Central memory CD4-positive, alpha-beta T cell (primary cell): Measurements from ENCODE around the gene CLCN1.
A peak's percentile ranks its signal among the peaks of the same experiment; 100 is the strongest.

Source experiments
- DNase-seq: peaks from one replicate; pipeline ENCODE4 v3.0.0; 2022

The CLCN1 gene

GRCh38 chr7:143295870-143296269 is 20.0 kb upstream of the CLCN1 start:
- DNase-seq, result no peak

- DNase-seq, result no peak
These were observed 19.2 kb upstream of the CLCN1 start for GRCh38 chr7:143296686-143297085.

DNA sequence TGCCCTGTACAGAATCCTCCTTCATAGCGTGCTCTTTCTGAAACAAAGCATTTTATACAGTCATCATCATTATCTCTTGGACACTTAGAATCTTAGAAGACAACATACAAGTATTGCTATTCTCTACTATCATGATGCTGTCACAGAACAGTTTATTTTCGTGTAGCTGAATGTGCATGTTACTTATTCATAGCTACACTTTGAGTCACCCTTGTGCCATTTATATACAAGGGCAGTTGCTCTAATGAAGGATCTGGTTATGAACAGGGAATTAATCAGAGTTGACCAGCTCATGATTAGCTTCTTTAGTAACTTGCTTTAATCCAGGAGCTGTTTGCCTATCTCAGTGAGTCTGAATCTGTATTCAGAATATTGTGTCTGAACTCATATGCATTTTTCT is 16.6 kb upstream of the CLCN1 start:
- no peak for DNase-seq

GRCh38 chr7:143299840-143300239 is 16.1 kb upstream of the CLCN1 start:
- DNase-seq, result peak; percentile 63

GRCh38 chr7:143300959-143301935 is 14.7 kb upstream of the CLCN1 start:
- no peak for DNase-seq

GRCh38 chr7:143303733-143304132 is 12.2 kb upstream of the CLCN1 start:
- DNase-seq, result no peak

DNA sequence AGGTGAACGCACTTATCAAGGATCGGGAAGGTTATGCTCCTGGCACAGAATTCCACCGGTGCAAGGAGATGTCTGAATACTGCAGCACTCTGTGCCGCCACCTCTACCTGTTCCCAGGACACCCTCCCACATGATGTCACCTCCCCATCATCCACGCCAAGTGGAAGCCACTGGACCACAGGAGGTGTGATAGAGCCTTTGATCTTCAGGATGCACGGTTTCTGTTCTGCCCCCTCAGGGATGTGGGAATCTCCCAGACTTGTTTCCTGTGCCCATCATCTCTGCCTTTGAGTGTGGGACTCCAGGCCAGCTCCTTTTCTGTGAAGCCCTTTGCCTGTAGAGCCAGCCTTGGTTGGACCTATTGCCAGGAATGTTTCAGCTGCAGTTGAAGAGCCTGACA is 11.0 kb upstream of the CLCN1 start:
- no peak for DNase-seq

DNA sequence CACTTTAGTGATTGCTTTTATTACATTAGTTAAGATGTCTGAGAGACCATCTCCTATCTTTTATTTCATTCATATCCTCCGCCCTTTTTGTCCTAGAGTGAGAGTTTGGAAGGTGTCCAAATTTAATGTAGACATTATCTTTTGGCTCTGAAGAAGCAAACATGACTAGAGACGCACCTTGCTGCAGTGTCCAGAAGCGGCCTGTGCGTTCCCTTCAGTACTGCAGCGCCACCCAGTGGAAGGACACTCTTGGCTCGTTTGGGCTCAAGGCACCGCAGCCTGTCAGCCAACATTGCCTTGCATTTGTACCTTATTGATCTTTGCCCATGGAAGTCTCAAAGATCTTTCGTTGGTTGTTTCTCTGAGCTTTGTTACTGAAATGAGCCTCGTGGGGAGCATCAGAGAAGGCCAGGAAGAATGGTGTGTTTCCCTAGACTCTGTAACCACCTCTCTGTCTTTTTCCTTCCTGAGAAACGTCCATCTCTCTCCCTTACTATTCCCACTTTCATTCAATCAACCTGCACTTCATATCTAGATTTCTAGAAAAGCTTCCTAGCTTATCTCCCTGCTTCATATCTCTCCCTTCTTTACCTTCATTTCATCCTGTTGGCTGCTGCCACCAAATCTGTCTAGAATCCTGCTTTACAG is 10.4 kb upstream of the CLCN1 start:
- DNase-seq, result peak; percentile 44

- DNase-seq, result no peak
These were observed 7.3 kb upstream of the CLCN1 start for GRCh38 chr7:143308632-143309031.

DNA sequence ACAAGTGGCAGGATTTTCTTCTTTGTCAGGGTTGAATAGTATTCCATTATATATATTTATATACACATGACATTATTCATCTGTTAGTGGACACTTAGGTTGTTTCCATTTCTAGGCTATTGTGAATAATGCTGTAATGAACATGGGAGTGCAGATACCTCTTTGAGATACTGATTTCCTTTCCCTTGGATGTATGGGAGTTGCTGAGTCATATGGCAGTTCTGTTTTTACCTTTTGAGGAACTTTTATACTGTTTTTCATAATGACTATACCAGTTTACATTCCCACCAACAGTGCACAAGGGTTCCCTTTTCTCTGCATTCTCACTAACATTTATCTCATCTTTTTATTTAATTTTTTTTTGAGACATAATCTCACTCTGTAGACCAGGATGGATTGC is 1.8 kb upstream of the CLCN1 start:
- DNase-seq, result no peak

DNA sequence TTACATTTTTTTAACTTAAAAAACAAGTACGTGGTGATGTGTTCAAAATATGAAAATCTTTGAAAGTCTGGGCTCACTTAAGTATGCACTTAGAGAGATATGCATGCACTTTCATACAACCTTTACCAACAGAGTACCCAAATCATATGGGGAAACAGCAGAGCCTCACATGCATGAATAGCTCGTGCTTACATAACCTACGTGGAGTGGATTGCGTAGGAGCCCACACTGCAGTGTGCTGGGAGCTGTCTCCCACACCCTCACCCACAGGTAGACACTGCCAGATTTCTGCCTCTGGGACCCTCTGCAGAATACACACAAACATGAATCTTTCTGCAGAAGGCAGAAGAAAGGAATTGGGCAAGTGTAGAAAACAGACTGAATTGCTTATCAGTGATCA is 581 bp downstream of the CLCN1 start:
- DNase-seq, result no peak

GRCh38 chr7:143318661-143319060 is 2.8 kb downstream of the CLCN1 start:
- DNase-seq, result no peak

- DNase-seq, result no peak
These were observed 4.7 kb downstream of the CLCN1 start for GRCh38 chr7:143320620-143321019.

DNA sequence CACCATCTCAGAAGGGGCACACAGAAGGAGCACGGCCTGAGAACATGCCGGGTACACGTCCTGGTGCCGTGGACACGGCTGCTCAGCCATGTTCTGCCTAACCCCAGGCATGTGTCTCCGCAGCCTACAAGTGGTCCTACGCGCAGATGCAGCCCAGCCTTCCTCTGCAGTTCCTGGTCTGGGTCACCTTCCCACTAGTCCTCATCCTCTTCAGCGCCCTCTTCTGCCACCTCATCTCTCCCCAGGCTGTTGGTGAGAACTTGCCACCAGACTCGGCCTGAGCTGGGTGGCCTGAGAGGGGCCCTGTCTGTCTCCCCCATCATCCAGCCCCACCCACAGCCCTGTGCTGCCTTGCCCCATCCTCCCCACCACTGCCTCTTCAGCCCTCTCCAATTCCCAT is 5.3 kb downstream of the CLCN1 start:
- no peak for DNase-seq

- no peak for DNase-seq
These were observed 5.8 kb downstream of the CLCN1 start for GRCh38 chr7:143321734-143322133.

DNA sequence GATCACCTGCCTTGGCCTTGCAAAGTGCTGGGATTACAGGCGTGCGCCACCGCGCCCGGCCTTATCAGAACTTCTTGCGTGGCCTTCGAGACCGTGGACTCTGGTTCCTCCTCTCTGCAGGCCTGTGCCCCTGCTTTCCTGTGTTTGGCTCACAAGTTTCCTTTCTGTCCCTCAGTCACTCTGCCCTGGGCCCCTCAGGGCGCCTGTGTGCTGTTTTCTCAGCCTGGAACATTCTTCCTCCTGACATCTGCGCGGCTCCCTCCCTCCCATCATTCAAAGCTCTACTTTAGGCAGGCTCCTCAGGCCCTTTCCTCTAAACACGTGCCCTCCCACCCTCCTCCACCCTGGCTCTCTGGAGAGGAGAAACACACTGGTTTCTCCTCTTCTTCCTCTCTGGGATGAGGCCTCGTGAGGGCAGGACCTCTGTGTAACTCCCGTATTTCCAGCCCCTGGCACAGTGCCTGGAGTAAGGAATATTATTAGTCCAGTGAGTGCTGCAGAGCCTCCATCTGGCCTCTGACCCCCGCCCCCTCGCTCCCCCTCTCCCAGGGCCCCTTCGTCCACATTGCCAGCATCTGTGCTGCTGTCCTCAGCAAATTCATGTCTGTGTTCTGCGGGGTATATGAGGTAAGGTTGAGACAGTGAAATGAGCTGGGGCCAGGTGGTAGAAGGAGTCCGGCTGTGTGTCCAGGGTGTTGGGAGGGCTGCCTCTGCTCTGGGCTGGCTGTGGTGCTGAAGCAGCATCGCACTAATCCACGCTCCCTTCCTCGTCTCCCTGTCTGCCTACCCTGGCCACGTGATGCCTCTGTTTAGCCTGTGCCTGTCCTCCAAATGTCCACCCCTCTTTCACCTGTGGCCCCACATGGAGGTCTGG is 7.1 kb downstream of the CLCN1 start:
- DNase-seq, result no peak

DNA sequence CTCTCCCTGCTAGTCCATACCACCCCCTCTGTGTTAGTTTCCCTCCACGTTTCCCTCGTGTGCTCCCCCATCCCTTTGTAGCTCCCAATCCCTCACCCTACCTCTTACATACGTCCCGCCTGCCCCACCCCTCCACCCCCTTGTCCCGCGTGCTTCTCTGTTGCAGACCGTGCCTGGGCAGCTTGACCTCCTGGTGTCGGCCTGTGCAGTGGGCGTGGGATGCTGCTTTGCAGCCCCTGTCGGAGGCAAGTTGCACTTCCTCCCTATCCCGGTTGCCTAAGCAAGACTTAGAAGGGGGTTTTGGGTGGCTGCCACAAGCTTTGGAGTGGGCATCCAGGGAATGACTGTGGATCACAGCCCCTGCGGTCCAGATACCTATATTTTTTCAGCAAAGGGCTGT is 7.7 kb downstream of the CLCN1 start:
- no peak for DNase-seq

GRCh38 chr7:143325240-143325639 is 9.3 kb downstream of the CLCN1 start:
- DNase-seq, result no peak

DNA sequence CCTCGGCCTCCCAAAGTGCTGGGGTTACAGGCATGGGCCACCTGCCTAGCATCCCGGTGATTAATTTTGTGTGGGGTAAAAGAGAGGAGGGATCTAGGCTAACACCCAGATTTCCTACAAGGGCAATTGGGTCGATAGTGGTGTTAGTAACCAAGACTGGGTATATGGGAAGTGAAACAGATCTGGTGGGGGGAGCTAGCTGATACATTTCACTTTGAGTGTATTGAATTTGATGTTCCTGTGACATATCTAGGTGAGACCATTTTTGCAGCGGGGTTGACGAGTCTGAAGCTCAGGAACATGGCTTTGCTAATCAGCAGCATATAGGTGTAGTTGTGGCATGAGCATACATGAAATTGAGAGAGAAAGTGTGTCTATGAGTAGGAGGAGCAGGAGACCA is 12.0 kb downstream of the CLCN1 start:
- no peak for DNase-seq

DNA sequence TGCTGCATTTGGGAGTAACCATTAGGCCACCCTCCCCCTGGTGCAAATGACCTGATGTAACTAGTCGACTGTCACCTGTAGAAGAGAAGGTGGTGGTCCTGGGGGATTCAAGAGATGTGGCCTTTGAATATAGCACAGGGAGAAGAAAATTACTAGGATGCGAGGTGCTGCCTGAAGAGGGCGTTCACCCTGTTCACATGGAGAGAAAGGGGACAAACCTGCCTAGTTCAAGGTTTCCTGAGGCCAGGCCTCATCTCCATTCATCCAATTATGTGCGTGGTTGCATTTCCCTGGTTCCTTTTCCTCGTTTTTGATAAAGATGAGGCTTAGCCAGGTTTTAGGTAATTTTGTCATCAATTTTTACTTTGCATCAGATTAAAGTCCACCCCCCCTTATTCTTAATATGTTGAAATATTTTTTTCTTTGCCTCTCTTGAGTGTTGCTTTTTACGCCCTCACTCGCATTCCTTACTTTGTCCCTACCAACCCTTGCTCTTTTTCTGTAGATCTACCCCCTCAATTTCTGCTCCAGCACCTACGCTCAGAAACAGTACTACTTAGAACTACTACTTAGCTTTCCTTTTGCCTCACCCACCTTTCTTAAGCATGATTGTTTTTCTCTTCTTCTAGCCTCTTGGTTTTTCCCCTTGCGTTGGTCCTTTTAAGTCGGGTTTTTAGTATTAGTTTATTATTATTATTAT is 13.7 kb downstream of the CLCN1 start:
- DNase-seq, result no peak

DNA sequence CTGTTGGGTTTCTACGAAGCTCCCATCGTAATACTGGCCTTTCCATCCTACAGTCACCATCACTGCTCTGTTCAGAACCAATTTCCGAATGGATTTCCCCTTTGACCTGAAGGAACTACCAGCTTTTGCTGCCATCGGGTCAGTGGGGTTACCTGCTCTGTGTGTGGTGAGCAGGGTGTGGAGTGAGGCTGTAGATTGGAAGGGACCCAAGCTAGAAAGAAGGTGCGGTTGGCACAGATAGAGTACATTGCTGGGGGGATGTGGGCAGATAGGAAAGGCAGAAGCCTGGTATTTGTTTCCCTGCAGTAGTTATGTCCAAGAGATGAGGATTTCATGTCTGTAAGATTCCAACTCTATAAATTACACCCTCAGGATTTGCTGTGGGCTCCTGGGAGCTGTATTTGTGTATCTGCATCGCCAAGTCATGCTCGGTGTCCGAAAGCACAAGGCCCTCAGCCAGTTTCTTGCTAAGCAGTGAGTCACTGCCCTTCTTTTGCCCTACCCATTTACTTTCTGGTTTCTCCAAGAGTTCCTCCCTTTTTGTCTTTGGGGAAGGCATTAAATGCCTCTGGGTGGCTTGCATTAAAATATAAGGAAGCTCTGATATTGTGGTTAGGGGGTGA is 15.4 kb downstream of the CLCN1 start:
- DNase-seq, result no peak

GRCh38 chr7:143334244-143334643 is 18.3 kb downstream of the CLCN1 start:
- DNase-seq, result no peak
